Measurements from ENCODE around the gene ISY1. TPM values are rescaled to one million over a fixed set of nuclear protein-coding genes. Genes with fewer than 3 reads are reported as not detected.

Gene ISY1
- total RNA-seq, 1 donor from 2014 or later = 31.4 TPM

GRCh38 chr3:129184396-129184657 is 23.5 kb upstream of the ISY1 start:
- H3K4me3 Mint-ChIP-seq = peak overlapping the region; percentile 98
- H3K9me3 Mint-ChIP-seq = no peaks in the 10 kb centered on the region
- TF ChIP-seq, protein P1, sequence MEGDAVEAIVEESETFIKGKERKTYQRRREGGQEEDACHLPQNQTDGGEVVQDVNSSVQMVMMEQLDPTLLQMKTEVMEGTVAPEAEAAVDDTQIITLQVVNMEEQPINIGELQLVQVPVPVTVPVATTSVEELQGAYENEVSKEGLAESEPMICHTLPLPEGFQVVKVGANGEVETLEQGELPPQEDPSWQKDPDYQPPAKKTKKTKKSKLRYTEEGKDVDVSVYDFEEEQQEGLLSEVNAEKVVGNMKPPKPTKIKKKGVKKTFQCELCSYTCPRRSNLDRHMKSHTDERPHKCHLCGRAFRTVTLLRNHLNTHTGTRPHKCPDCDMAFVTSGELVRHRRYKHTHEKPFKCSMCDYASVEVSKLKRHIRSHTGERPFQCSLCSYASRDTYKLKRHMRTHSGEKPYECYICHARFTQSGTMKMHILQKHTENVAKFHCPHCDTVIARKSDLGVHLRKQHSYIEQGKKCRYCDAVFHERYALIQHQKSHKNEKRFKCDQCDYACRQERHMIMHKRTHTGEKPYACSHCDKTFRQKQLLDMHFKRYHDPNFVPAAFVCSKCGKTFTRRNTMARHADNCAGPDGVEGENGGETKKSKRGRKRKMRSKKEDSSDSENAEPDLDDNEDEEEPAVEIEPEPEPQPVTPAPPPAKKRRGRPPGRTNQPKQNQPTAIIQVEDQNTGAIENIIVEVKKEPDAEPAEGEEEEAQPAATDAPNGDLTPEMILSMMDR (conservative IDR thresholded peaks at IDR 0.05) = no peak
- H3K4me1 Mint-ChIP-seq = peaks cover 36% of the 10 kb centered on the region
- peak; percentile 11 for DNase-seq (ENCODE audit: low read depth, low spot score)
- H3K27ac Mint-ChIP-seq (ENCODE audit: unreplicated experiment) = peak overlapping the region; percentile 94
- no peaks in the 10 kb centered on the region for H3K27me3 Mint-ChIP-seq (ENCODE audit: low read depth)
- H3K36me3 Mint-ChIP-seq (ENCODE audit: low read depth) = no peaks in the 10 kb centered on the region

GRCh38 chr3:129183569-129184395 is 22.9 kb upstream of the ISY1 start, which contains the start of gene CNBP:
Gene CNBP (minus strand): TSS chr3:129183896. CDS start chr3:129171757, 12,139 bp downstream.
- Mint-ChIP-seq H3K9me3 (no peaks in the 10 kb centered on the region), H3K27ac (ENCODE audit: unreplicated experiment) (peak within 1 kb of the TSS; percentile 99), H3K27me3 (ENCODE audit: low read depth) (no peaks in the 10 kb centered on the region), H3K36me3 (ENCODE audit: low read depth) (no peaks in the 10 kb centered on the region), H3K4me3 (peak within 1 kb of the TSS; percentile 98), H3K4me1 (peaks cover 38% of the 10 kb centered on the region)
- peak; percentile 90 for DNase-seq (ENCODE audit: low read depth, low spot score)
- TF ChIP-seq, protein P1 (conservative IDR thresholded peaks at IDR 0.05) = no peak

DNA sequence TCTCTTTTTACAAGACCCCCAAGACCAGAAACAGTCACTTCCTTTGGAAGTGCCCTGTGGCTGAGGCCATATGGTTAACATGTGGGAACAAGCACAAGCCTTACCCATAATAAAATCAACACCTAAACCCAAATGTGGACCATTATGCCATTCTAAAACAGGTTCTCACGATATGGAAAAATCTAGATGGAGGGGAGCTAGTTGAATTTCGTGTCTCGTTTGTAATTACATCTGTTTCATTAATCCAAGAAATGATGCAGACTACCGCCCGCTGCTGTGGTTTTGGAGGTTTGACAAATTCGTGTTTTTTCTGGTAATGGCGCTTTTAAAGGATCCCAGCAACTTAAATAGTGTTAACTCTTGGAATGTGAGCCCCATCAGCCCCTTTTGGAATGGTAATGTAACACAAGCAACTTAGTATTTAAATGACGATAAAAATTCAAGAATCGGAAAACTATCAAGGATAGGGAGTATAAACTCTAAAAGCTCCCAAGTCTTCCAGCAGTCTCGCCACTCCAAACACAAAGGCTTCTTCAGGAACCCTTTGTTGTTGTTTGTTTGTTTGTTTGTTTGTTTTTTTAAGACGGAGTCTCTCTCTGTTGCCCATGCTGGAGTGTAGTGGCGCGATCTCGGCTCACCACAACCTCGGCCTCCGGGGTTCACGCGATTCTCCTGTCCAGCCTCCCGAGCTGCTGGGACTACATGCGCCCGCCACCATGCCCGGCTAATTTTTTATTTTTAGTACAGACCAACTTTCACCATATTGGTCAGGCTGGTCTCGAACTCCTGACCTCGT is 21.7 kb upstream of the ISY1 start:
- DNase-seq (ENCODE audit: low read depth, low spot score) = no peak
- TF ChIP-seq, protein P1 (conservative IDR thresholded peaks at IDR 0.05) = no peak
- Mint-ChIP-seq H3K27ac (ENCODE audit: unreplicated experiment) (peak overlapping the region; percentile 99), H3K27me3 (ENCODE audit: low read depth) (no peaks in the 10 kb centered on the region), H3K9me3 (no peaks in the 10 kb centered on the region), H3K4me1 (peaks cover 40% of the 10 kb centered on the region), H3K4me3 (peak overlapping the region; percentile 98), H3K36me3 (ENCODE audit: low read depth) (no peaks in the 10 kb centered on the region)

GRCh38 chr3:129181819-129182218 is 21.0 kb upstream of the ISY1 start:
- H3K9me3 Mint-ChIP-seq = no peaks in the 10 kb centered on the region
- H3K27me3 Mint-ChIP-seq (ENCODE audit: low read depth) = no peaks in the 10 kb centered on the region
- peak overlapping the region; percentile 99 for H3K27ac Mint-ChIP-seq (ENCODE audit: unreplicated experiment)
- peaks cover 42% of the 10 kb centered on the region for H3K4me1 Mint-ChIP-seq
- H3K4me3 Mint-ChIP-seq = peak overlapping the region; percentile 98
- TF ChIP-seq, protein P1 (conservative IDR thresholded peaks at IDR 0.05) = no peak
- H3K36me3 Mint-ChIP-seq (ENCODE audit: low read depth) = no peaks in the 10 kb centered on the region
- no peak for DNase-seq (ENCODE audit: low read depth, low spot score)

GRCh38 chr3:129180461-129180860 is 19.6 kb upstream of the ISY1 start:
- DNase-seq (ENCODE audit: low read depth, low spot score) = no peak
- Mint-ChIP-seq H3K27me3 (ENCODE audit: low read depth) (no peaks in the 10 kb centered on the region), H3K36me3 (ENCODE audit: low read depth) (no peaks in the 10 kb centered on the region), H3K4me1 (peaks cover 49% of the 10 kb centered on the region), H3K4me3 (peak overlapping the region; percentile 65), H3K9me3 (no peaks in the 10 kb centered on the region), H3K27ac (ENCODE audit: unreplicated experiment) (no peak overlapping the region)
- TF ChIP-seq, protein P1 (conservative IDR thresholded peaks at IDR 0.05) = no peak

Measured in neural crest cell (in vitro differentiated cells).